Posterior cingulate gyrus (tissue), 11 donors: Measurements from ENCODE around the gene ZIC1.

Source experiments
- DNase-seq, 10 donors: peaks; one replicate each; pipeline versions ENCODE4 v3.0.0 to v3.0.0-alpha.2; 2020 to 2021; ENCODE audit warnings: mixed read lengths in 3 of 10
- intact Hi-C: fragments of 100-400 bp; cut with DNase I; formaldehyde crosslinking; loops from one replicate; pipeline ENCODE4 v1.15.1; 2023

The ZIC1 gene

DNA sequence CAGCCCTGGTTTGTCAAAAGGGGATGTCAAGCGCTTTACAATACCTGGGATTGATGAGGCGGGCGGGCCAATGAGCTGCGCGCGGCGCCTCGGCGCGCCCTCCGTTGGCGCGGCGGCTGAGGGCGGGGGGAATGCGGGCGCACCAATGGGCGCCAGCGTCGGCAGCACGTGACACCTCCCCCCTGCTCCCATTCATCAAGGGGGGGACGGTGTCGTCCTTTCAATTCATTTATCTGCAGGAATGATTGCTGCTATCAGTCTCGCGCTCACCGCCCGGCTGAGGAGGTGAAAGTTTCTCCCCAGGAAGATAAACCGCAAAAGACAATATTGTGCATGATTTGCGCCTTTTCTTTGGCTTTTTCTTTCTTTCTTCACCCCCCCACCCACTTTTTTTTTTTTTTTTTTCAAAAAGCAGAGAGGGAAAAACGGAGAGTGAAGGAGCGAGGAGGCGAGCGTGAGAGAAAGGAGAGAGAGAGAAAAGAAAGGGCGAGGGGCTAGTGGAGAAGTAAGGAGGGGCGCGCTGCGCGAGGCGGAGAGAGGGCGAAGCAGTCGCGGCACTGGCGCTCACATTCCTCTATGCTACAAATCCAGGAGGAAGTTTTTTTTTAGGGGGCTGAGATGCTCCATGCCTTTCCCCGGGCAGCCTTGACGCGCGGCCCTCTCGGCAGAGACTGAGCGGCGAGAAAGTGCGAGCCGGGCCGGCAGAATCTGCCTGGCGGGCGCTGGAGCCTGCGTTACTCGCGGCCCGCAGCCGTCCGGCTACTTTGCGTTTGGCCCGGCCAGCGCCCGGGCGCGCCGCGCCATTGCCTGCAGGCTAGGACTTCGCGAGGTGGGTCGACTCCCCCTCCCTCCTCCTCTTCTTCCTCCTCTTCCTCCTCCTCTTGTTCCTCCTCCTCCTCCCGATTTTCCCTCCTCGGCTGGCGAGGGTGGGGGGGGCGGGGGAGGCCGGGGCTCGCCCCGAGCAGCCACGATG is at the start of gene ZIC1:
Gene ZIC1 (plus strand): TSS at position 223 of the 973 bp plus-strand sequence. CDS start 748 bp downstream, at position 971.
- DNase-seq = peak in 9 of 10 donors; percentile 50 to 96 (median 60)

DNA sequence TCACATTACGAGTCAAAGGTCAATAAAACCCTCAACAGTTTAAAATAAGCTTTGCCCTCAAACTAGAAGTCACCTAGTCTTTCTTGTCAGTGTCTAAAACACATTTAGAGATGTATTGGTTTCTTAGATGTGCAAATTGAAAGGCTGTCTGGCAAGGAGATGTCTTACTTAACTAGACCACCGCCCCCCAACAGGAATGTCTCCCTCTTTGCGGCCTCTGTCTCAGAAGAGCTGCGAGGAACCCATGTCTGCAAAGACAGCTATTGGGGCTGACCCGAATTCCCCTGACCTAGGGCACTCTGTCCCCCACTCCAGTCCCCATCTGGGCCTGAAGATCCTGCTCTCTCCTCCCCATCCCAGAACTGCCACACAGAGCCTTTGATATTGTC is 49.1 kb upstream of the ZIC1 start:
- DNase-seq = no peak
- intact Hi-C loops = no loop called here

More for the DNA sequence above, at the start of gene ZIC1:
- intact Hi-C loops = loop anchor here (2.0 kb wide), 1 partner anchor 17 kb away; no protein-coding TSS in a partner anchor

DNA sequence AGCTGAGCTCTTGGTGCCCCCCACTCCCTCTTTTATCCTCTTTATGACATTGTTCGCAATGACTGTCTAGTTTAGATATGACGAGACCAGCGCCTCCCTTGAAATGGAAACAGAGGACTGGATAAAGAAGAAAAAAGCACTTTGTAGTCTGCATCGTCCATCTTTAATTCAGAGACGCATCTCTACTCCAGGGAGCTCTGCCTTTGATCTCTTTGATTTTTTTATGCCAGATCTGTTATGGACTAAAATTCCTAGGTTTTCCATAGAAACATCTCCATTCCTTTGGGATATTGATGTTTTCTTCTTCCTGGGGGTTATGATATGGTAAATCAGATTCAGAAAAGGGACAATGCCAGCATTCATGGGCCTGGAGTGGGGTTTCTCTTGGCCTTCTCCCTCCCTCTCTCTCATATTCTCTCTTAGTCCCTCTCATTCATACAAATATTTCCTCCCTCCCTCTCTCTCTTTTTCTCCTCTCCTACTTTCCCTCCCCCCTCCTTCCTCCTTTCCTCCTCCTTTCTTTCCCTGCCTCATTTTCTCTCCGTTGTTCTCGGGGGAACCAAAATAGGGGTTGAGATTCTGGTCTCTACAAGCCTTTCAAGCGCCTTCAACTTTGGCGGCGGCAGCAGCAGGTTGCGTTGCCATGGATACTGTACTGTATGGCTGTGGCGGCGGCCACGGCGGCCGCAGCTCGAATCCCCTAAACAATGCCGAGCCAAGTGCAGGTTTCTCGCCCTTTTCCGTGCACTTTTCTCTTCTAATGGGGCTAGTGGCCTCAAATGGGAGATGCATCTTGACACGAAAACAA is 48.3 kb upstream of the ZIC1 start:
- no peak for DNase-seq
- intact Hi-C loops = no loop called here

DNA sequence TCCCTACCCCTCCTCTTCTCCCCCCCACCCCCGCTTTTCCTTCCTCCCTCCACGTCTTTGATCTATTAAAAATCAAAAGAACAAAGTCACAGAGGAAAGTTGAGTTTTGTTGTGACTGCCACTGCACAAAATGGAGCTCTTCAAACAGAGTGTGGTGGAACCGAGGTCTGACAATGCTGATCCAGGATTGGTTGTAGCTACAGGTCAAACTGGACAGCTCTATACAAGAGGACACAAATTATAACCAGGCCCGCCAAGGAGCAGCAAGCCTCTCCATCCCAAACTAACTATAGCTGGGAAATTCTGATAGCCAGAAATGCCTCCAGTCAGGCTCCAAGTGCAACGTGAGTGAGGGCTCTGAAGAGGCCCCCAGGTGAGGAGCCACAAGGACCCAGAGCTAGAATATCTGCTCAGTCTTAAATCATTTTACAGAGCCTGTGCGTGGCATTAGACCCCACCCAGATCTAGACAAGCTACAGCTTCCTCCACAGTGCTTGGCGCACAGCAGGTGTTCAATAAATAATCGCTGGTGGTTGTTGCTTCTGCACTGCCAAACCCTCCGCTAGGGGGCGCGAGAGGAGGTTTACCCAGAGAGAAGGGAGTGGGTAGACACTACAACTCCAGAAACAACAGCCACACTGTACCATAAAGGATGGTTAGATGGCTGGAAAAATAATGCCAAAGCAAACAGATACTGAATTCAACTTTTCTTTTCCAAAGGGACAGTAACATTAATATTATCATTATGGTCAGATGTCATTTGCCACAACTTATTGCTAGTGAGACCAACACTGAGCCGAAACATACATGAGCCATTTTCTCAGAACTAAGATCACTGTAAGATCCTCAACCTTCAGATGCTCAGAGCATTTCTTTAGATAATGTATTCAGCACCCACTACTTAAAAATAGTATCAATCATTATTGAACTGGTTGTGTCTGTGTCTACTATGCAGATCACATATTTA is 47.4 kb upstream of the ZIC1 start:
- intact Hi-C loops = no loop called here
- peak in 2 of 10 donors; percentile 35 to 46 for DNase-seq

DNA sequence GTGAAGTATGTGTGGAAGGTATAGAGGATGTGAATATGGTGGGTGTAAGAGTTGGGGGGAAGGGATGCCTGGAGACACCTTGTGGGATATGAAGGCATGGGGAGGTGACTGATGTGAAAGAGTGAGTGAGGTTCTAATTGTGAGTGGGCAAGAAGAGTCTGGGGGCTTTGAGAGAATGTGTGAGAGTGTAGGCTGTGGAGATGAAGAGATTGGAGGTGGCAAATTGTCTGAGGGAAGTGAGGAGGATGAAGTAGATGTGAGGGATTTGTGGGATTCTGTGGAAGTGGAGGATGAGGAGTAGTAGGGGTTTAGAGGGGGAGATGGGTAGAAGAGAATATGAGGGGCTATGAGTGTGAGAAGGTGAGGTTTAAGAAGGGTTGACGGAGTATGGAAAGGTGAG is 44.4 kb upstream of the ZIC1 start:
- no peak for DNase-seq
- intact Hi-C loops = no loop called here

DNA sequence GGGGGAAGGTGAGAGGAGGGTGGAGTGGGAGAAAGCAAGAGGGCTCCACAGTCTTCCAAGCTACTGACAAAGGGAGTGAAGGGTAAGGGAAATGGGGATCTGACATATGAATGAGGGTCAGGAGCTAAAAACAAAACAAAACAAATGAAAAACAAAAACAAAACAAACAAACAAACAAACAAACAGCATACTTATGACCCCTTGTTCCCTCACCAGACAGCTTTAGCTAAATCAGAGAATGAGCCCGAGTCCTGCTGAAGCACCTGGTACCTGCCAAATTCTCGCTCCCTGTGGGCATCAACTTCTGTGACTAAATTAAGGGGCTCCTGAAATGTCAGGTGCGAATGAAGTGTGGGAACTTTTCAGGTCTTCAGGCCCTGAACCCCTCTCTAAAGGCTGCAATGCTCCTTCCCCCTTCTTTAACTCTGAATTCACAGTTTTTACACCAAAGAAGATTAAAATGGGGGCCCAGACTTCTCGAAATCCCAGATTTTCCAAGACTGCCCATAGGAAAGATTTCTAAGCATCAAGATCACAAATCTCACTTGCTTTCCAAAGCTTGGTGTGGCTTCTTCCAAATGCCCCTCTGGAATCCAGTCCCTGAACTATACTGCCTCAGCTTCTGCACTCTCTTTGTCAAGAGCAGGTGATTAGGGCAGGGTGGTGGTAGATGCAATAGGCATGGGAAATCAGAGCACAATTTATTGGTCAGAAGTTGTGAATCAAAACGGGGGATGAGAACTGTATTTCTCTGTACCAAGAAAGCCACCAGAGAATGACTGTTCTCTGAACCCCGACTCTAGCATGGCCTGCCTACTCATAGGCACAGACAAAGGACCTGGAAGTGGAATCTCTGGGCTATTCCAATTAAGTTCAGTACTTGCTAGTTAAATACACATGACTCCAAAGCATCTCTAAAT is 43.7 kb upstream of the ZIC1 start:
- no peak for DNase-seq
- intact Hi-C loops = no loop called here

DNA sequence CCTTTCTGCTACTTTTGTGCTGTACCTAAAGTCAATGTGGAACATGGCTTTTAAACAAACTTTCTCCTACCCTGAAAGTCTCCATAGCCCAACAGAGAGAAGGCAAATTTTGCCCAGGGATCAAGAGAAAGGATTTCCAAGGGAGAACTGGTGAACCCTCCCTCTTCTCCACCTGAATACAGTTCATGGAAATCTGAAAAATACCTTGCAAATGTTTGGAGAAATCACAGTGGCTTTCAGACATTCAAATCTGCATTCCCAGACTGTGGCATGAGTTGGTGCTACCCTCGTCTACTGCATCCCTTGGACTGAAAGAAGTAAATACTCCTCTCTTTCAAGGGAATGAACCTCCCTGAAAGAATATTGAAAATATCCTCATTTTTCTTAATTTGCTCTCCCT is 41.5 kb upstream of the ZIC1 start:
- intact Hi-C loops = no loop called here
- DNase-seq = no peak

DNA sequence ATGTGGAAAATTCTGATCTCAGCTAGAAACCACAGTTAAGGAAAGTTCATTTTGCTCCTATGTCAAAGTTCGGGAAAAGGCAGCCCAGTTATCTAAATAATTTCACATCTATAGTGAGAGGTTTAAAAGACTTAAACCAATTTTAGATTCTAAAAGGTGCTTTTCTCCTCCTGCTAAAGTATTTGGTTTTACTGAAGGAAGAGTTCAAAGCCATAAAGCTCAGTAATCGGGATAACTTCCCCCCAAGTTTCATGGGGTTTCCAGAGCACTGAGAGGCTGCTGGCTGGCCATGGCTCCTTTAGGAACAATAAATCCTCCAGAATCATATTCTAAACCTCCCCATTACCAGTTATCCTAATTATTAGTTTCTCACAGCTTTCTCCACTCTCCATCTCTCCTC is 41.0 kb upstream of the ZIC1 start:
- intact Hi-C loops = no loop called here
- no peak for DNase-seq

DNA sequence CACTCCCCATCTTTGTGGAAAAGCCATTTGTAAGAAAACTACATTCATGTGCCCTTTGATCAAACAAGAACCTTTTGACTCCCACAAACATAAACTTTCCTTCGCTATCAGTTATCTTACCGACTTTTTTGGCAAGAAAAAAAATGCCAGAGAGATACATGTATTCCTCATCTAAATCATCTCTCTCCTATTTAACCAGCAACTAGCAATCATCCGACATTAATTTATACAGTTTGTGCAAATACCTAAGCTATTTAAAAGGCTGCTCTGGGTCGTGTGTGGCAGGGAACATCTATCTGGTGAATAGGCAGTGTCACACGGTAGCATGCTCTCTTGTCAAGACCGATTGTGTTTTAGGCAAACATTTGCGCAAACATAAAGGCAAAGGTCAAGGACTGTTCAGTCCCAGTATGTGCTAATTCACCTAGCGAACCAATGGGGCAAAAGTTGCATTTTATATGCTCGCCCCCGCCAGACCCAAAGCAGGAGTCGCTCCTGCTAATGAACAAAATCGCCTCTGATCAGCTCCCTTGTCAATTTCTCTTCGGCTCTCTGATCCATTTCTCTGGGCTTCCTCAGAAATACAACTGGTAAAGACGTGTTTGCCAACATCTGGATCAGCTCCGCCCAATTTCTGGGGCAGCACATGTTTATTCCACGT is 40.5 kb upstream of the ZIC1 start:
- no peak for DNase-seq
- intact Hi-C loops = no loop called here

DNA sequence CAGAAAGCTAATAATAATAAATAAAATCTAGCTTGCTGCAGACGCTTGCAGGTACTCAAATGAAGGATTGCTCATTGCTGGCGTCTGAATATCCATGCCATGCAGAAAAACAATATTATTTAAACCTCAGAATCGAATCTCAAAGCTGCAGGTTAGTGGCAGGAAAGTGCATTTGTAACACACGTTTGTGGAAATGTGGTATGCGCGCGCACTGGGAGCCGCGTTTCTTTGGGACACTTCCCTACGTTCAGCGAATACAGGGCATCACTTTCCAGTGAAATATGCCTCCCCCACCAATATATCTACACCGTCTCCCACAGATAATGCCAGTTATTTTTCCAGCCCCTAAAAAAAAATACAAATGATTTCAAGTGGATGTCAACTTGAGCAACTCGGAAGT is 39.9 kb upstream of the ZIC1 start:
- intact Hi-C loops = no loop called here
- no peak for DNase-seq

DNA sequence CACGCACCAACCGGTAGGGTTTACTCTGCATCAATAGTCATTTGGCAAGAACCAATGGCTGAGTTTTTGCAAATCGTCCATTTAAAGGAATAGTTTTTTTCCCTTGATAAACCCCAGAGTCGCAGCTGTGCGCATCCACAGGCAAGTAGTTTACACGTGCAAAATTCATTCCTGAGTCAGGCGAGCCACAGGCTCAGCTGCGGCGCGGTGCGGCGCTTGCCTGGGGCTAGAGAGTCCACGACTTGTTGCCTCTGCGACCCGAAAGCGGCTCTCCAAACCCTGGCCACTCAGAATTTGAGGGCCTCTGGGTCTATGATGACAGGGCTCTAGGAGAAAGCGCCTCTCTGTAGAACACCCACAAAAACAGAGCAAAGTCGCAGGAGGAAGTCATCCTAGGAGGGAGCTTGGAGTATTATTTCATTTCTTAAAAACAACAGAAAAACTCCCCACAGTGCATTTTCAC is 39.5 kb upstream of the ZIC1 start:
- DNase-seq = no peak
- intact Hi-C loops = no loop called here

DNA sequence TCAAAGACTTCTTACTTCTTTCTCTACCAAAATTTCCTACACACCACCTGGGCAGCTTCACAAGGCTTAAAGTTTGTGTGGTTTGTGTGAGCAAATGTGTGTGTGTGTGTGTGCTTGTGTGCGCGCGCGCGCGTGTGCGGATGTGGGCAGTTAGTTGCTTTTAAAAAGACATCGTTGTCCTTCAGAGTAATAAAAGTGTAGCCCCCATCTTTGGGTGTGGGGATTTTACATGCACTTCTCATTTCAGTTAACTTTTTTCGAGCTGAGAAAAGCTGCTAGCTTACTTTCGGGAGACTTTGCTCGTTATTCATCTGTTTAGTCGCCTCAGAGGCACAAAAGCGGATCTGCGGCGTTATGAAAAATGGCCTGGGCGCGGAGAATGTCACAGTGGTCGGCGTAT is 38.8 kb upstream of the ZIC1 start:
- intact Hi-C loops = no loop called here
- DNase-seq = no peak

DNA sequence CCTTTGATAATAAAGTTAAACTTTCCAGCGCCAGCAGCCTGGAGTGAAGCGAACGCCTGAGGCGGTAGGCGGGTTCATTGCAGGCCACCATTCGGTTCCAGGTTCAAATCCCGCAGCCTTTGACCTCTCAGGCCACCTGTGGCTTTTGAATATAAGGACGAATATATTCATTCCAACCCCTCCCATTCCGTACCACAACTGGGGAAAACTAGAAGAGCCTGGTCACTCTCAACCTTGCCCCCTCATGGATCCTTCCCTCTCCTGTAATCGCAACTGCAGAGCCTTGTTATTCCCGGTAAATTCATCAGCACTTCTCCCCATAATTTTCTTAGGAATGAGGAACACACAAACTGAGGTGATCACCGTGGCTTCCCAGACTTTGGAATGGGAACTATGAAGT is 38.0 kb upstream of the ZIC1 start:
- intact Hi-C loops = no loop called here
- no peak for DNase-seq

DNA sequence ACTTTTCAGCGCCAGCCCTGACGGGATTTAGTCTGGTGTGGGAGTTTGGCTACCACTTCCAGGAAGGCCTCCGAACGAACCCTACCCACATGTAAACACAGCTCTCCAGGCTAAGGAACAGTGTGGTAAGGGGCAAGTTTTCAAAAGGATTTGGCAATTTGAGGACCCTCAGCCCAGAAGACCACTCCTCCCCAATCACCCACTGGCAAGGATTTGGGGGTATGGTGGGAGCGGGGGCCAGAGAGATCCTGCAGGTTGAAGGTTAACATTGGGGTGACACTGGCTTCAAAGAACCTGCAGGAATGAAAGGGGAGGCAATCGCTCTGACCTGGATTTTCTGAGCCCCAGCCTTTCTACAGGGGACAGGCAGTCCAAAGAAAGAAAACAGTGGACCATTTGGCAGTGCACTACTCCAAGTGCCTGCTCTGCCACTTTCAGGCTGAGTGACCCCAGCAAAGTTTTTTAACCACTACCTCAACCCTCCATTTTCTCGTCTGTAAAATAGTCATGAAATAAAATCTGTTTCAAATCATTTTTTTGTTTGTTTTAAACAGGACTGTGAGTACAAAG is 37.3 kb upstream of the ZIC1 start:
- intact Hi-C loops = no loop called here
- no peak for DNase-seq

DNA sequence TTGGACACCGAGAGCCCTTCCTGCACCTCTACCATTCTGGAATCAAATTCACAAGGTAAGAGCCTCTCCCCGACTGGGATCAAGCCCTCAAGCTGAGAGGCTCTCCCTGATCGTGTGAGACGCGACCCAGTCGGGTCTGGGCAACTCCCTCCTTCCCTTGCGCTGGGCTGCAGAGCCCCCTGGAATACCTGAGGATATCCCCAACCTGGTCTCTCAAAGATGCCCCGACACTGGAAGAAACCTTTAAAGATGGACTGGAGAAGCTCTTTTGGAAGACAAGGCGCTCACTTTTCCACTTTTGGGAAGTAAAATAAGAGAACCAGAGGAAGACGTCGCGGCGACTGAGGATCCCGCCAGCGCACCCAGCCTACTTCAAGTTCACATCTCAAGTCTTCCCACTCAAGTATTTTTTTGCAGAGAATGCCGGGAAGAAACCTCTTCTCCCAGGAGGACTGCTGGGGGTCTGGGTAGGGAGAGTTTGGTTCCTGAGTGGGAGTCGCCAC is 36.6 kb upstream of the ZIC1 start:
- intact Hi-C loops = no loop called here
- no peak for DNase-seq

DNA sequence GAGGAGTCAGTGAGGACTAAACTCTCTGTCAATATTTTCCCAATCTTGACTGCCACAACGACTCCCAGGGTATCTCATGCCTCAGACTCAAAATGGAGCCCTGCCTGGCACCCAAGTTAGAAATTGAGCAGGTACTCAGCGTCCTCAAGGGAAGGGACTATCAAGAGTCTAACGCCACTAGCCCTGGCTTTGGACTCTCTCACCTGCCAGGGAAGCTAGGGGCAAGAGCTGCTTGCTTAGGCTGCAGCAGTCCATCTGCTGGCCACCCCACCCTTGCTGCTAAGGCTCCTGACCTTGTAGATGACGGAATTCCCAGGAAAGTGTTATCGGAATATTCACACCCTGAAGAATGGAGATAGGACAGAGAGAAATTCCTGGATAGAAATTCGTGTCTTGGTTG is 35.9 kb upstream of the ZIC1 start:
- no peak for DNase-seq
- intact Hi-C loops = no loop called here

DNA sequence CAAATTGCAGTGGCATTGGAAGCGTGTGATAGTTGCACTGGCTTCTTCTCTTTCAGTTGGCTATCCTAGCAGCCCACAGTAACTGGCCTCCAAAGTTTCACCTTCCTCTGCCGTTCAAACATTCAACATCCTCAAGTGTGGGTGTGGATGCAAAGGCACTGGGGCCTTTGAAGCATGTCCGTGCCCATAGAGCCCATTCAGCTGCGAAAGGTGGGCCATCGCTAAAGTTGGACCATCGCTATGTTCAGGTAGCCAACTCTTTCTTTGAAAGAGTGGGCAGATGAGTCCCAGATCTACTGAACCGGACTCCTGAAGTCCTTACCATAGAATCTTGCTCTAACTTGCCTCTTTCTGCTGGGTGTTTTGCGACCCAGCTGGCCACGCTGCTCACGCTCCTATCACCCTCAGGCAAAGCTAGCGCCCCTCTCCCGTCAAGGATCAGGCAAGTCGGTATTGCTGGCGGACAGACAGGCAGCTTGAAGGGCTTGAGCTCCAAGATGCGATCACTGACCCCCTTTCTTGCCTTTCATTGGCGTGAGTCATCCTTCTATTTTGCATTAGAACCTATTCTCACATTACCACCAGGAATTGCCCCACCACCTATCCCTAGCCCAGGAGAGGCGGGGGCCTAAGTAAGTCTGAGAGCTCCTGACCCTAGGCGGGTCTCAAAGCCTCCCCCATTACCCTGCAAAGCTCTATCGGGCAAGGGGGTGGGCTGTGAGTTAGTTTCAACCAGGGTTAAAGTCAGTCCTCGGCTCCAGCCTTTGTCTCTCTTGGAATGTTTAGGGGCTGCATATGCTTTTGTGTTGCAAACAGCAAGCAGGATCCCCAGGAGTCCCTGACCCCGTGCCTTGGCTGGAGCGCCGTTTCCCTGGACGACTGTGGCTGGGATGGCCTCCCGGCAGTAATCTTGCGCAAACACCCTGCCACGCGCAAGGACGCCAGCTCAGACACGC is 31.5 kb upstream of the ZIC1 start:
- peak in 1 of 10 donors; percentile 39 for DNase-seq
- intact Hi-C loops = no loop called here
